Stimulated activated CD8-positive, alpha-beta memory T cell treated with anti-CD3 and anti-CD28 coated beads, Interleukin-12 subunit alpha, Interleukin-12 subunit beta, amount 100 ng/mL, for 24 hours (primary cell): Measurements from ENCODE around the gene TRAM2.

ENCODE experiments used
- DNase-seq: peaks from one replicate; pipeline ENCODE4 v3.0.0-alpha.2; 2020; ENCODE audit errors: extremely low read depth

The TRAM2 gene

DNA sequence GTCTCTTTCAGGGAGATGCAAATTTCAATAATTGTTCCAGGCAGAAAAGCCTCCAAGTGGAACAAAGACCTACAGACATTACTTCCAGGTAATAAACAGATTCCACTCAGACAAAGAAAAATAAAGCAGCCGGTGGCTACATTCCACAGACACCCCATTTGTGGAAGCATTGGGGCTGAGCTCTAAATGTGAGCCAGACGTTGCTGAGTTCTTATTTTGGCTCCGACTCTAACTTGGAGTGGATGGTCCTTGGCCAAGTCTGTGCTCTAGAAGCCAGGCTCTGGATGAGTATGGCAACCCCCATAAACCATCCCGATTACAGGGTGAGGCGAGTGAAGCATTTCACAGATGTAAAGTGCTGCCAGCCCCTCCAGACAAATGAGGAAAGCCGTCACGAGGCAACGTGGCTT is 6.6 kb downstream of the TRAM2 start:
- no peak for DNase-seq

GRCh38 chr6:52568320-52568719 is 8.5 kb downstream of the TRAM2 start:
- no peak for DNase-seq

DNA sequence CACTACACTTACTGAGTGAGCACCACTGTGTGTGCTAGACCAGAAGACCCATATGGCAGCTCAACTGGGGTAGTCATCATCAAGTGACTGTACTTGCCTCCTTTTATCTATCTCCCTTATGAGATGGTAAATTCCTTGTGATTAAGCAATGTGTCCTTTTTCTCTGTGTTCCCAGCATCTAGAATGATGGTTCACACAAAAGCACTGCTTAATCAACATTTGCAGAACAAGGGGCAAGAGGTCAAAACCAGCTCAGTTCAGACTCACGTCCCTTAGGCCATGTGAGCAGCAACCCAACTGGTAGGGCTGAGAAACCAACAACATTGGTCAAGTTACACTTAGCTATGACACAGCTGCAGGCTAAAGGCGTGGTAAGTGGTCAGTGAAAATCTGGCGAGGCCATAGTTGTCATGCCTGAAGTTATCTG is 10.0 kb downstream of the TRAM2 start:
- no peak for DNase-seq

DNA sequence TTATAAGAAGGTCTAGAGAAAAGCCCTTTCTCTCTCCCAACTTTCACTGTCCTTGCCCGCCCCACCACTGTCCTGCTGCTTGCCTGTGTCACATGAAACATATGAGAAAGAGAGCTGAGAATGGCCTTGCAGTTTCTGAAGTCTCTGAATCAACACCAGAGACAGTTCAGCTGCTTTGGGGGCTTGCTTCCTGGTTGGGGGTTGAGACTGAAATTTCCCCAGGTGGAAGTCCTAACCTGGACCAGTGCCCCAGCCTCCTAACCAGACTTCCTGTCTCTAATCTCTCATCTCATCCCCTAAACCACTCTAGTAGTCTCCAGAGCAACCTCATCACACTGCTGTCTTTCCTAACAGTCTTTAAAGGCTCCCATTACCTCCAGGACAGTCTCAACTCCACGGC is 10.7 kb downstream of the TRAM2 start:
- no peak for DNase-seq

DNA sequence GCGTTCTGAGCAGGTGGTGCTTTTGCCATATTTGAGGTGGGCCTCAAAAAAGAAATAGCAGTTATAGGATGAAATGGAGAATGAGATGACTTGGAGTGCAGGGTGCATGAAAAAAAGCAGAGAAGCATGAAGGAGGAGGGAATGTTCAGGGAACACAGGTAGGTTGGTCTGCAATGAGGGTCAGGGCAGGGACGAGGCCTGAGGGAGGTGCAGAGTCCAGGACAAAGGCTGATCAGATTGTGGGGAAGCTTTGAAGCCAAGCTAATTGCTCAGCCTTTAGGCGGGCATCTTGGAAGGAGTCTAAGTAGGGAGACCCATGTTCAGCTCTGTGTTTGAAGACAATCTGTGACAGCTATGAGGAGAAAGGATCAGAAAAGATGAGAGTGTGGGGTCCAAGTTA is 12.0 kb downstream of the TRAM2 start:
- DNase-seq: no peak

- no peak for DNase-seq
Observed at GRCh38 chr6:52562911-52563310, 13.9 kb downstream of the TRAM2 start.

GRCh38 chr6:52560462-52560861 is 16.4 kb downstream of the TRAM2 start:
- no peak for DNase-seq

DNA sequence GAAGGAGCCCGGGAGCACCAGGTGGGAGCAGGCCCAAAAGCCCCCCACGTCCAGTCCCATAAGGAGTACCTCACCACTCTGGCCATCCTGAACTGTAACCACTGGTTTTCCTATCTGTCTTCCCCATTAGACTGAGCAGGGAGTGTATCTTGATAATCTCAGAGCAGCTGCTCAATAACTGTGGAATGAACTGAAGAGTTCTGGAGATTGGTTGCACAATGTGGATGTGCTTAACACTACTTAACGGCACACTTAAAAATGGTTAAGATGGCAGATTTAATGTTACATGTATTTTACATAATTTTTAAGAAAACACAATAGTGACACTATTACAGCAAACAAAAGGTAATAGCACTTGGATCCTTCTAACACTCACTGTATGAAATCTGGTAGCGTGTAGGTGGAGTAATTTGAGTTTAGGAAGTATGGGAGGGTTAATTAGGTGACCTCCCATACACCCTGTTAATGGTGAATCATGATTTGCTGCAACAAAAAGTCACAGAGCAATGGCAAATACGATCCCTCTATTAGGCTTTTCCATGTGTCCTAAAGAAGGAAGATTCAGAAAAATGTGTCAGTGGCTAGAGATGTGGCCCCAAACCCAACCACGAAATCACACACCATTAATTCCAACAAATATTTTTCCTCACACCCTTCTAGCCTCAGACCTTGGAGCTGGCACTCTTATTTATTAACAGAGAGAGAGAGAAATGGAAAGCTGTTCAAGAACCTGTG is 18.4 kb downstream of the TRAM2 start:
- no peak for DNase-seq

DNA sequence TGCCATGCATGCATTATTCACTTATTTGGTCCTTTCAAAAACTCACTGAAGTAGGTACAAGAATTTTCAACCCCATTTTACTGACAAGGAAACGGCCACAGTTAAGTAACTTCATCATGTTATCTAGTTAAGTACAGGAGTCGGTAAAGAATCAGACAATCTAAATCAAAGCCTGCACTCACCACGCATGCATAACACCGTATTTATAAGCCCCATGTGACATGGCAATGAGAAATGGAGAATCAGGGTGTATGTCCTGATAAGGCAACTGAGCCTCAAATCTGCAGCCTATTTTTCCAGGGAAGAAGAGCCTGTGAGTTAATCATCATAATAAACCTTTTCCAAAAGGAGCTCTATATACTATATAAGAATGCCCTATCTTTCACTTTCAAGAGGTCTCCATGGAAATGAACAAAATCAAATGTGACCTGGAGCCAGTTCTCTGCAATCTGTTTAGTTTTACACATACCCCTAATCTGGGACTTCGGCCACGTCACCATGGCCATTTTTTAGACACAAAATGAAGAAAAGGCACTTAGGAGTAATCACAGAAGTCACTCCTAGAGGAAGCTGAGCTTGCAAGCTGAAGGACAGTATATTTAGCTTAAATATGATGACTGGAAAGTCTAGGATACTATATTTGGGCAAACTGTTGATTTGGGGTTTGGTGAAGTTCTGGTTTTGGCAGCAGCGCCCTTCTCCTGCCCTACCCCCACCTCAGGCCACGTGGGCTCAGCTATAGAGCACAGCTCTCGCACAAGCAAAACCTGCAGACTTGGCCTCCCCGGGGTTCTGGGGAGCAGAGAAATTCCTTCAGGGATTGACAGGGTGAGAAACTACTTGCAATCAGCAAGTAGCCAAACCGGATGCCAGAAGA is 19.2 kb downstream of the TRAM2 start:
- no peak for DNase-seq

DNA sequence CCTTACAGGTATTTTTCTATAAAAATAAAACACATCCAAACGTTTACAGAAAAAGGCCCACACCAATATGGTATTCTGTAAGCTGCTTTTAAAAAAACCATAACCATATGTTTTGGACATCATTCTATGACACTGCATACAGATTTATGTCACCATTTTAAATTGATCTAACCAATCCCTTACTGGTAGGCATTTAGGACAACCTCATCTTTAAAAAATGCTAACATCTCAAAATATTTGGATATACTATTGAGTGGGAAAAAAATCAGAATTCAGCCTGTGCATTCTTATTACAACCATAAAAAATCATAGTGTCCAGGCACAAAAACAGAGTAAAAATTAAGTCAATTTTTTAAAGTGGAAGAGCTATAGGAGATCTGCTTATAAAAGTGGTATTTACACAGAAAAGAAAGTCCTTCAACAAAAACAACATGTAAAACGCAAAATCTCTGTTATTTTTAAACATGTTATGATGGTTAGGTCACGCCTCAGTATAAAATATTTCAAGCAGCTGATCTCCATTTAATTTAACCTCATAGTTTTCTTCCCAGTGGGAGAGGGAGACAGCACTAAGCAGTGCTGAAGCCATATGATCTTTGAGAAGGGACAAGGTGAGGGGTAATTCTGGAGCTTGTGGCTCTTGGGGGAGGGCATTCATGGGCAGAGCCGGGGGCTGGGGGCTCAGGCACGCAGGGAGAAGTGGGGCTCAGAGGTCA is 21.2 kb downstream of the TRAM2 start:
- no peak for DNase-seq

DNA sequence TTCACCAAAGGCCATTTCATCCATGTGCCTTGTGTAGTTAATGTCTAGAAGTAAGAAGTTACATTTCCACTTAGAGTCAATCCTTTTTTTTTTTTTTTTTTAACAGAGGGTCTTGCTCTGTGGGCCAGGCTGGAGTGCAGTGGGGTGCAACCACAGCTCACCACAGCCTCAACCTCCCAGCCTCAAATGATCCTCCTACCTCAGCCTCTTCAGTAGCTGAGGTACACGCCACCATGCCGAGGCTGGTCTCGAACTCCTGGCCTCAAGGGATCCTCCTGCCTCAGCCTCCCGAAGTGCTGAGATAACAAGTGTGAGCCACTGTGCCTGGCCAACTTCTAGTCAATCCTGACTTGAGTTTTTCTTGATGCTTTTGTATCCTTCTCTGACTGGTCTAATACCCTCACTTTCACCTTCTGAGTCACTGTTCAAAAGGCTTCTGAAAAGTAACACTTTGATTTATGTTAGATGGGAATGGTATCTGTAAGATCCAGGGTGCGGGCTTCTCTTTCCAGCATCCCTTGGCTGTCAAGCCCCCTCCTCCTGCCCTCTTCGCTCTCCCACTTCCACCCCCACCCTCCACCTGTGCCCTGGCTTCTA is 22.1 kb downstream of the TRAM2 start:
- DNase-seq: no peak

DNA sequence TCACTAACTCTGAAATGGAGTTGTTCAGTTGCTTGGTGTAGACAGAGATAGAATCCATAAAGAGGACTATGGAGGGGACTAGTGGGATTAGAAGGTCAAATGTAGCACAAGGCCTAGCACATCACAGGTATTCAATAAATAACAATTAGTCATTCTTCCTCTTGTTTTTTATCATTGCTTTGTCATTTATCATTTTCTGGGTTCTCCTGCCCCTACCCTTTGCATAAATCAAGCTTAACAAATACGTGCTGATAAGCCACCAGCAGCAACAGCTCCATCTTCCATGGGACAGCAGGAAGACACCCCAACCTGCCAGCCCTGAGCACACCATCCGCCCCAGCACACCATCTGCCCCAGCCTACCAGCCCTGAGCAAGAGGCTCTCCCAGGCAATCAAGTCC is 23.1 kb downstream of the TRAM2 start:
- no peak for DNase-seq

GRCh38 chr6:52553158-52553557 is 23.7 kb downstream of the TRAM2 start:
- DNase-seq: no peak

DNA sequence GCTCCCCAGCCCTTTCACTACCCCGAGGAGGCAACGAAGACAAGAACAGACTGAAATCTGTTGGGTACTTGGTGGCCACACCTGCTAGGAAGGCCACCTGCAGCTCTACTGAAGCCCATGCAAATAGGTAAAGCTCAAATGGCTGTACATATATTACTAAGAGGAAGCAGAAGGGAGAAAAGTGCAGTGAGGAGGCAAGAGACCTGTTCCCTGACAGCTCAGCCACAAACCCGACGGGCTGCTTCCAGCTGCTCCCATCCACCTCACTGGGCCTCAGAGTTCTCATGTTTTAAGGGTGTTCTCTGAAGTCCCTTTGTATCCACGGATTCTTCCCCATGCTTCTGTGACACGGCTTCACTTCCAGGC is 24.6 kb downstream of the TRAM2 start:
- no peak for DNase-seq

DNA sequence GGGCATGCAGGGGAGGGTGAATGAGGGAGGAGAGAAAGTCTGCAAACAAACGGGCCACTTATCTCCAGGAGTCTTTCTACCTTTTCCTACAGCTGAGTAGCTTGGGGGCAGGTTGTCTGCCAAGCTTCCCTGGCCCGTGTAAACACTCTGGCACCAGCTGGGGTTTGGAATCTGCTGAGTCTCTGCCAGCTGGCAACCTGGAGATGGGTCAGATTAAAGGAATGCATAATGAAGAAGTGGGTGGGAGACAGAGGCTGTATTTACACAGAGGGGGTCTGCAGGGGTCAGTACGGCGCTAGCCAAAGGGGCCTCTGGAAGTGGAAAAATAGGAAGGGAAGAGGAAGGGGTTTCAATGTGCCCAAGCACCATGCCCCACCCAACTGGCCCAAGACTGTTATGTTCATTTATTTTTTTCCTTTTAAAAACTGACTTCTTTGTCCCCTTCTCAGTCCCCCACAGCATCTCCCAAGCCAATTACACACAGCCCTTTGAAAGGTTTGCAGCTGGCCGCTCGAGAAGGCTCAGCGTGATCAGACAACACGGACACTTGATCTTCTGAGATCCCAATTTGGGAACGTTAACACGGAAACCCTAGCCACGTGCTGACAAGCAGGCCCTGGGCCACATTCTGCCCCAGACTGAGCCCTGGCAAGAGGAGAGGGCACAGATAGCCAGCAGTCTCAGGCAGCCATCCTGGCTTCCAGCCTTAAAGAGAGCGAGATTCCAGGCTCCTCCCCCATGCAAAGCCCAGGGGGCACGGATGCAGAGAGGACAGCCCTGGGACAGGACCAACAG is 25.2 kb downstream of the TRAM2 start:
- DNase-seq: no peak

DNA sequence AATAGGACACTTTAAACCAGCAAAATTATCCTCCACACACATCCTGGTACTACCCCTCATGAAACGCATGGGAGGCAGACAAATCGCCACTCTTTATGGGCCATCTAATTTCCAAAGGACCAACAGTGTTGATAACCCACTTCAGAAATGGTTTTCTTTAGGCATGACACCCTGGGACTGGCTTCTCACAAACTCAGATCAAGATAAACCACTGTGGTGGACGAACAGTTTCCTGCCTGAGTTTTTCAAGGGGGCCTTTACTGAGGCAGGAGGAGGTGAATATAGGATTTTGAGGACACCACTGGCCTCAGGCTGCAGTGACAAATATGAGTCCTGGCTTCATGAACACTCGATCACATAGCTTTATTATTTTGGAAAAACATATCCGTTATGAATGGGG is 26.0 kb downstream of the TRAM2 start:
- no peak for DNase-seq

- no peak for DNase-seq
Observed at GRCh38 chr6:52550014-52550575, 26.8 kb downstream of the TRAM2 start.

- DNase-seq: no peak
Observed at GRCh38 chr6:52549428-52549827, 27.4 kb downstream of the TRAM2 start.

DNA sequence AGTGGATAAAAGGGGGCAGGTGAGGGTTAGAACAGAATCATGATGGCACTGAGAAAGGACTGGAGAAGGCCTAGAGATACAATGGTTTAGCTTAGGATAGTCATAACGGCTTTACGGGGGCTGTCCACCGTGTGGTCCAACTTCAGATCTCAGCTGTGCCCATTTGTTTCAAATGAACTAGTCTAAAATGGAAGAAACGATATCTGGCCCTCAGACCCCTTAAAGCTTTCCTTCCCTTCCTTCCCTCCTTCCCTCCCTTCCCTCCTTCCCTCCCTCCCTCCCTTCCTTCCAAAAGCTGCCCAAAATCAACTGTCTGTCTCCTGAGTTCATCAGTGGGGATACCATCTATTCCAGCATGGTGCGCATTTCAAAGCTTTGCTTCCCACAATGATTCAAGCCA is 27.9 kb downstream of the TRAM2 start:
- DNase-seq: no peak

DNA sequence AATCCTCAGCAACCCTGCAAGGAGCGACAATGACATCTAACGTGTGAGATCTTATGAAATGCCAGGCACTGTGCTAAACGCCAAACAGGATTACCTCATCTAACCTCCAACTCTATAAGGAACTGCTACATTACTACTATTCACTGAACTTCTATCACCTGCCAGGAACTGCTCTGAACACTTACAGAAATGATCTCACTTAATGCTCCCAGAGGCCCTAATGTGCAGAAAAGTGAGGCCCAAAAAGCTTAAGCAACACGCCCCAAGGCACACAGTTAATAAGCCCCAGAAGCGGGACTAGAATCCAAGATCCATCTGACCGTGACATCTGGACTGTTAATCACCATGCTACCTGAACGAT is 28.5 kb downstream of the TRAM2 start:
- DNase-seq: no peak
